Peyer's patch (tissue), 4 donors: ENCODE data around the gene CACUL1.

Experiments
- CTCF ChIP-seq, 6 experiments: fragments of 450-650 bp in 4 of 6; fragments of 200-600 bp in 2 of 6; sonication (generic) in 1 of 6; IDR thresholded peaks; one replicate each; pipeline ENCODE4 v1.5.1; 2017 to 2019; ENCODE audit warnings: antibody characterized with exemption in 6 of 6, mild to moderate bottlenecking in 3 of 6, moderate library complexity in 1 of 6
- POLR2A ChIP-seq, 2 donors: fragments of 450-650 bp; IDR thresholded peaks; one replicate each; pipeline ENCODE4 v1.5.1; 2017; ENCODE audit warnings: antibody characterized with exemption in 2 of 2, mild to moderate bottlenecking in 2 of 2, moderate library complexity in 2 of 2

GRCh38 chr10:118628397-118628796, 126.4 kb downstream of the CACUL1 start:
- TF ChIP-seq CTCF (IDR thresholded peaks at IDR 0.05) (no peak), POLR2A (IDR thresholded peaks at IDR 0.05) (no peak)
